Nephron progenitor cell (in vitro differentiated cells): ENCODE data around the gene CNTNAP2.

Source experiments
- DNase-seq: peaks from one replicate; pipeline ENCODE4 v3.0.0; 2021
- H3K27ac Mint-ChIP-seq: 2 replicates; pipeline ENCODE4 v1.8.0; 2021; ENCODE audit warnings: mild to moderate bottlenecking, moderate library complexity, mixed read lengths
- H3K27me3 Mint-ChIP-seq: 2 replicates; pipeline ENCODE4 v1.8.0; 2021; ENCODE audit warnings: mild to moderate bottlenecking, low read depth, mixed read lengths; ENCODE audit not compliant: poor library complexity
- H3K36me3 Mint-ChIP-seq: 2 replicates; pipeline ENCODE4 v1.8.0; 2021; ENCODE audit warnings: low read depth, mixed read lengths
- H3K4me1 Mint-ChIP-seq: 2 replicates; pipeline ENCODE4 v1.8.0; 2021; ENCODE audit warnings: mixed read lengths
- H3K4me3 Mint-ChIP-seq: 2 replicates; pipeline ENCODE4 v1.8.0; 2021; ENCODE audit warnings: mild to moderate bottlenecking, moderate library complexity, mixed read lengths
- H3K9me3 Mint-ChIP-seq: 2 replicates; pipeline ENCODE4 v1.8.0; 2021; ENCODE audit warnings: mild to moderate bottlenecking, moderate library complexity, mixed read lengths
- CTCF ChIP-seq: fragments of 200-600 bp; sonication (generic); IDR thresholded peaks from 2 replicates; pipeline ENCODE4 v1.5.0; 2021; ENCODE audit warnings: antibody characterized with exemption

Gene CNTNAP2

GRCh38 chr7:146115851-146116520 lies 615 bp upstream of the CNTNAP2 start:
- TF ChIP-seq CTCF, result no peak
- peaks cover 53% of the 10 kb centered on the region for H3K27me3 Mint-ChIP-seq
- DNase-seq, result peak; percentile 97

GRCh38 chr7:146117576-146117975 lies 975 bp downstream of the CNTNAP2 start:
- no peaks in the 10 kb centered on the region for H3K36me3 Mint-ChIP-seq
- H3K9me3 Mint-ChIP-seq, result no peaks in the 10 kb centered on the region
- peaks cover 18% of the 10 kb centered on the region for H3K4me1 Mint-ChIP-seq
- no peak for TF ChIP-seq CTCF
- H3K4me3 Mint-ChIP-seq, result peak overlapping the region; percentile 94
- H3K27me3 Mint-ChIP-seq, result peaks cover 48% of the 10 kb centered on the region
- no peak overlapping the region for H3K27ac Mint-ChIP-seq
- no peak for DNase-seq

More at GRCh38 chr7:146115851-146116520, 615 bp upstream of the CNTNAP2 start:
- no peaks in the 10 kb centered on the region for H3K9me3 Mint-ChIP-seq
- no peaks in the 10 kb centered on the region for H3K36me3 Mint-ChIP-seq
- H3K4me3 Mint-ChIP-seq, result peak overlapping the region; percentile 94
- no peak overlapping the region for H3K27ac Mint-ChIP-seq
- peaks cover 18% of the 10 kb centered on the region for H3K4me1 Mint-ChIP-seq

GRCh38 chr7:146119002-146119401 lies 2.4 kb downstream of the CNTNAP2 start:
- peaks cover 44% of the 10 kb centered on the region for H3K27me3 Mint-ChIP-seq
- no peaks in the 10 kb centered on the region for H3K36me3 Mint-ChIP-seq
- TF ChIP-seq CTCF, result no peak
- DNase-seq, result no peak
- peaks cover 18% of the 10 kb centered on the region for H3K4me1 Mint-ChIP-seq
- no peaks in the 10 kb centered on the region for H3K9me3 Mint-ChIP-seq
- no peak overlapping the region for H3K4me3 Mint-ChIP-seq
- no peak overlapping the region for H3K27ac Mint-ChIP-seq

GRCh38 chr7:146123715-146124114 lies 7.1 kb downstream of the CNTNAP2 start:
- no peak for DNase-seq
- Mint-ChIP-seq H3K4me3 (no peak overlapping the region), H3K4me1 (no peaks in the 10 kb centered on the region), H3K27me3 (peaks cover 11% of the 10 kb centered on the region), H3K9me3 (no peaks in the 10 kb centered on the region), H3K36me3 (no peaks in the 10 kb centered on the region), H3K27ac (no peak overlapping the region)
- no peak for TF ChIP-seq CTCF

- DNase-seq, result no peak
- no peaks in the 10 kb centered on the region for H3K9me3 Mint-ChIP-seq
- peaks cover 2% of the 10 kb centered on the region for H3K27me3 Mint-ChIP-seq
- no peak overlapping the region for H3K27ac Mint-ChIP-seq
- H3K4me1 Mint-ChIP-seq, result no peaks in the 10 kb centered on the region
- no peak for TF ChIP-seq CTCF
- H3K4me3 Mint-ChIP-seq, result no peak overlapping the region
- no peaks in the 10 kb centered on the region for H3K36me3 Mint-ChIP-seq
Measured at GRCh38 chr7:146126767-146127509, 10.3 kb downstream of the CNTNAP2 start.

- Mint-ChIP-seq H3K36me3 (no peaks in the 10 kb centered on the region), H3K4me3 (no peak overlapping the region), H3K27ac (no peak overlapping the region), H3K27me3 (peaks cover 2% of the 10 kb centered on the region), H3K9me3 (no peaks in the 10 kb centered on the region), H3K4me1 (no peaks in the 10 kb centered on the region)
- TF ChIP-seq CTCF, result no peak
- DNase-seq, result no peak
Measured at GRCh38 chr7:146129296-146129695, 12.7 kb downstream of the CNTNAP2 start.
